NB4 (cell line): ENCODE measurements around the gene PCNX3.

Experiments used
- DNase-seq: peaks from one replicate; pipeline ENCODE4 v3.0.0; 2010; ENCODE audit warnings: low read depth
- H3K4me3 ChIP-seq: one replicate; pipeline ENCODE4 v1.5.1; 2011; ENCODE audit warnings: mild to moderate bottlenecking, low read depth, low read length, moderate library complexity
- MYC ChIP-seq: IDR thresholded peaks from 2 replicates; pipeline ENCODE4 v1.6.1; 2011; ENCODE audit warnings: low read depth, low read length
- POLR2A ChIP-seq: IDR thresholded peaks from 2 replicates; pipeline ENCODE4 v1.6.1; 2011; ENCODE audit warnings: mild to moderate bottlenecking; ENCODE audit not compliant: insufficient read length; ENCODE audit errors: extremely low read depth
- TF ChIP-seq, protein P1 (sequence below): IDR thresholded peaks from one replicate; pipeline ENCODE4 v1.5.1; 2012; ENCODE audit warnings: low read depth, low read length
- TF ChIP-seq, protein P2 (sequence below): IDR thresholded peaks from 2 replicates; pipeline ENCODE4 v1.6.1; 2011; ENCODE audit warnings: low read depth, low read length

Gene PCNX3

DNA sequence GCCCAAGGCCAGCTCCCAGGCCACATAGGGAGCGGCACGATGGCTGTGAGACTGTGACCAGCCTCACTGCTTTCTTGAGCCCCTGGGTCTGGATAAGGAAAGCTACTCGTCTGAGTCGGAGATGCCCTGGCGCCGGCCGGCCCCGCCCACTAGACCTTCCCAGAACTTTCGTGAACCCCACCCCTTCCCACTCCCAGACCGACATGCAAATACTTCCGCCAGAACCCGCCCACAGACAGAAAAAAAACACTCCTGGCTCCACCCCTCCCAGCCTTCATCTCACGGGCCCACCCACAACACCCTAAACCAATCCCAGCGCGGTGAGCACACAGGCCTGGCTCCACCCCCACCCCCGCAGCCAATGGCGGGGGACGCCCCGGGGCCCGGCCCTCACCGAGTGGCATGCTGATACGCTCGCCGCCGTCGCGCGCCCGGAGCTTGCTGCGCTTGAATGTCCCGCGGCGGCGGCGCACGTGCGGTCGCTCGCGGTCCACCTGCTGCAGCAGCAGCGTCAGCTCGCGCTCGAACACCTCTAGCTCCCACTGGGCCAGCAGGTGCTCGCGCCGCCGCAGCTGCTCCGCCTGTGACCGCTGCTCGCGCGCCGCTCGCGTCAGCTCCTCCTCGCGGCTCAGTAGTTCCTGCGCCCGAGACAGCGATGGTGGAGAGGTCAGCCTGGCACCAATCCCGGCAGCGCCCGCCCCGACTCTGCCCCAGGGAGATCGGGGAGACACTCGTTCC, 8.5 kb upstream of the PCNX3 start:
- peak; percentile 39 for DNase-seq
- H3K4me3 ChIP-seq: no peak overlapping the region
- TF ChIP-seq, protein P1, sequence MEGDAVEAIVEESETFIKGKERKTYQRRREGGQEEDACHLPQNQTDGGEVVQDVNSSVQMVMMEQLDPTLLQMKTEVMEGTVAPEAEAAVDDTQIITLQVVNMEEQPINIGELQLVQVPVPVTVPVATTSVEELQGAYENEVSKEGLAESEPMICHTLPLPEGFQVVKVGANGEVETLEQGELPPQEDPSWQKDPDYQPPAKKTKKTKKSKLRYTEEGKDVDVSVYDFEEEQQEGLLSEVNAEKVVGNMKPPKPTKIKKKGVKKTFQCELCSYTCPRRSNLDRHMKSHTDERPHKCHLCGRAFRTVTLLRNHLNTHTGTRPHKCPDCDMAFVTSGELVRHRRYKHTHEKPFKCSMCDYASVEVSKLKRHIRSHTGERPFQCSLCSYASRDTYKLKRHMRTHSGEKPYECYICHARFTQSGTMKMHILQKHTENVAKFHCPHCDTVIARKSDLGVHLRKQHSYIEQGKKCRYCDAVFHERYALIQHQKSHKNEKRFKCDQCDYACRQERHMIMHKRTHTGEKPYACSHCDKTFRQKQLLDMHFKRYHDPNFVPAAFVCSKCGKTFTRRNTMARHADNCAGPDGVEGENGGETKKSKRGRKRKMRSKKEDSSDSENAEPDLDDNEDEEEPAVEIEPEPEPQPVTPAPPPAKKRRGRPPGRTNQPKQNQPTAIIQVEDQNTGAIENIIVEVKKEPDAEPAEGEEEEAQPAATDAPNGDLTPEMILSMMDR: no peak
- TF ChIP-seq, protein P2, sequence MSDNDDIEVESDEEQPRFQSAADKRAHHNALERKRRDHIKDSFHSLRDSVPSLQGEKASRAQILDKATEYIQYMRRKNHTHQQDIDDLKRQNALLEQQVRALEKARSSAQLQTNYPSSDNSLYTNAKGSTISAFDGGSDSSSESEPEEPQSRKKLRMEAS: no peak
- TF ChIP-seq POLR2A (no peak), MYC (no peak)

DNA sequence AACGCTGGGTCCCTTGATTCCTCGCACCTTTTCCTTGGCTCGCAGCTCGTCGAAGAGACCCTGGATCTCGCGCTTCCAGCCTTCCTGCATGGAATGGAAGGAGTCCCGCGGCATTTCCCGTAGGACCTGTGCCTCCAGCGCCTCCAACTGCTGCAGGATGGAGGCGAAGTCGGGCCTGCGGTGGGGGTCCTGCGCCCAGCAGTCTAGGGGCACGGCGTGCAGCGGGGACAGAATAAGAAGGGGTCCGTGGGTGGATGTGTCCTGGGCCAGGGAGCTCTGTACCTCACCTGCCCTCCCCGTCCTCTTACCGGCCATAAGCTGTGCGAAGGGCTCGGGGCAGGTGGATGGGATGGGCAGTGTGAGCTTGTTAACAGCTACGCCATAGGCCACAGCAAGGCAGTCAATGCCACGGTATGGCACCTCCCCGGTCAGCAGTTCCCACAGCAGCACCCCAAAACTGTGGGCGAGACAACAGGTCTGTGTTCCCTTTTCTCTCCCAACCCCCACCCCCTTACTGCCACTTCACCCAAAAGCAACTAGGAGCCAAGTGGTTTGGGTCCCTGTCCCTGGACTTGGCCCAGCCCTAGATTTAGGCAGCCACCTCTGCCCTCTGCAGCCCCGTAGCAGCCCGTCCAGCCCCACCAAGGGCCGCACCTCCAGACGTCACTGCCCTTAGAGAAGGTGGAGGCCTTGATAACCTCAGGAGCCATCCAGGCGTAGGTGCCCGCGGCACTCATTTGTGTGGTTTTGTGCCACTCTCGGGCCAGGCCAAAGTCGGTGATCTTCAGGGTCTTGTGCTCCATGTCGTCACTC, 7.8 kb upstream of the PCNX3 start:
- H3K4me3 ChIP-seq: no peak overlapping the region
- DNase-seq: no peak
- TF ChIP-seq, protein P2: no peak
- TF ChIP-seq, protein P1: no peak
- no peak for TF ChIP-seq POLR2A
- no peak for TF ChIP-seq MYC

DNA sequence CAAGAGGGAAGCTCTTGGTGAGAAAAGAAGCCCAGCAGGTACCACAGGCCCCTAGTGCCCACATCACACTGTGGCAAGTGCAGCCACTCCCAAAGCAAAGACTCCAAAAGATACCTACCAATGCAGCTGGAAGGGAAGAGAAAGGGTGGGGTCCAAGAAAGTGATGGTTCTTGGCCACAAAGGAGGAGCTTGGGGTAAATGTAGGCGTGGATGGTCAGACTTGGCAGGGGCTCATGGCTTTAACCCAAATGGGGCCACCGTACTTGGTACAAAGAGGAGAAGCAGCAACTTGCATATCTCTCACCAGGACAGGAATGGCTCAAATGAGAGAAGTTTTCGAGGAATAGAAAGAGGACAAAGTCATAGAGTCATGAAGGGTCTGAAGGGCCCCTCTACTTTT, 6.3 kb upstream of the PCNX3 start:
- TF ChIP-seq, protein P2: no peak
- TF ChIP-seq, protein P1: no peak
- no peak for TF ChIP-seq POLR2A
- TF ChIP-seq MYC: no peak
- DNase-seq: no peak
- H3K4me3 ChIP-seq: no peak overlapping the region

DNA sequence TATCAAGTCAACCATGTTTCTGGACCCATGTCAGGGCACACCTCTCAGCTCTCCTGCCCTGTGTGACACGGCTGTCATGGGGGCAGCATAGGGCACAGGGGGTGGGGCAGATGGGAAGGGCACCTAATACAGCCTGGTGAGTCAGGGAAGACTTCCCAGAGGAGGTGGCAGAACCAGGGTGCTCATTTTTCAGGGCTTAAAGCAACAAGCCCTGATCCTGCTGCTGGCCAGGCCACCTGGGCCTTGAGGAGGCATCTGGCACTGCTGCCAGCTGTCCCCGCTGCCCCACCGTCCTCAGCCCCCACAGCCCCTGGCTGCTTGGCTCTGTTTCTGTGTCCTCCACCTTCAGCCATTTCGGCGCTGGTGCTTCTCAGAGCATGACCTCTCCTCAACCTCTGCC, 5.9 kb upstream of the PCNX3 start:
- H3K4me3 ChIP-seq: no peak overlapping the region
- TF ChIP-seq POLR2A: no peak
- no peak for TF ChIP-seq MYC
- TF ChIP-seq, protein P2: no peak
- TF ChIP-seq, protein P1: no peak
- no peak for DNase-seq

DNA sequence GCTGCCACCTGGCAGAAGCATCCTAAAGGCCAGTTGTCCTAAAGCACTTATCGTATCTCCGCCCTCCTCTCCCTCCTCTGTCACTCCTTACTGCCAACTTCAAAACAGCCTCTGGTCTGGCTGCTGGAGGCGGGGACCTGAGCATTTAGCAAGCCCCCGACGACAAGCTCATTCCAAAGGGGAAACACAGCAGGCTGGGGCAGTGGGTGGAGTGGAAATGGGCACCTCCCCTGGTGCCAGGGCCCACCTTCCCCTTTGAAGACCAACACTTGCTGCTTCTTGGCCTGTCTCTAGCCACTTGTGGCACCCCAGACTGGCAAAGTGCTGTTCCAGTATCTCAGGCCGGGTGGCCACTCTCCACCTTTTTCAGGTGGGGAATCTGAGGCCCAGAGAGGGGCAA, 5.2 kb upstream of the PCNX3 start:
- peak overlapping the region; percentile 8 for H3K4me3 ChIP-seq
- DNase-seq: no peak
- TF ChIP-seq, protein P1: no peak
- TF ChIP-seq MYC (no peak), POLR2A (no peak)
- TF ChIP-seq, protein P2: no peak
